ENCODE measurements around the gene SLC25A36.
"Not testable (repeated sequence)": the region's sequence is repeated elsewhere in the genome, so short reads cannot be mapped to it uniquely, and the experiment has no call there.

The SLC25A36 gene

DNA sequence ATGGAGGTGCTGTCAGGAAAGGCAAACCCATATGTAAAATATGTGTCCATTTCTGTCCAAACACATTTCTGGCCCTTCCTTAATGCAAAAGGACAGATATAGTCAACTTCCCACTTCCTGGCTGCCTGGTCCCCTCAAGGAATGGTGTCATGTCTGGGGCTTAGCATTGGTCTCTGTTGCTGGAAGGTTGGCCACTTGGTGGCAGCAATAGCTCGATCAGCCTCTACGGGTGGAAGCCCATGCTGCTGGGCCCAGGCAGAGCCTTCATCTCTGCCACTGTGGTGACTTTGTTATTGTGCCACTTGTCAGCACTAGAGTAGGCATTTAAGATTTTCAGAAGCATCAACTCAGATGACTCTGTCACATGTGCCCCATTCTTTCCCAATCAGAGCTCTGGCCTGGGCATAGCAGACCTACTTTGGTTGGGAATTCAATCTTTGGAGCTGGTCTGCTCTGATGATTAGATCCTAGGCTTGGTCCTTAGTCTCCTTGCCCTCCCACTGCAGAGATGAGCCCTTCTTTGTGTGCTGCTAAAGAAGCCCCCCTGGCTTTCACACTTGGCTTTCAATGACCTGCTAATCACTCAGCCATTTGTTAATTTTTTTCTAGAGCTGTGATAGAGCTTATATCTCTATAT, 58.5 kb downstream of the SLC25A36 start:
- peak; percentile 37 for DNase-seq

DNA sequence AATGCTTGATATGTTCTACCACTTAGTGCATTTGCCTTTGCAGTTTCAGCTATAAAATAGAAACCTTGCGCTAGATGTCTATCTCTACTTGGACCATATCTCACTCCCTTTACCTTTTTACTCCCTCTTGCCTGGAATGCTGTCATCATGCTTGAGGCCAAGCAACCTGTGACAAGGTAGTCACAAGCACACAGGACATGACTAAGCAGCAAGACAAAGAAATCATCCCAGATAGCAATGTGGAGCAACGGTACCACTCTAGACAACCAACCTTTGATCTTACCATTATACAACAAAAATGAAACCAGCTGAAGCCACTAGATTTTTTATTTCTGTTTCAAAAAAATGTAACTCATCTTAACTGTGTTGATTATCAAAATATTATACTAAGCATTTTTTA, 59.0 kb downstream of the SLC25A36 start:
- no peak for DNase-seq

GRCh38 chr3:141006344-141006743, 64.7 kb downstream of the SLC25A36 start:
- DNase-seq = no peak

- DNase-seq = no peak
Measured at GRCh38 chr3:141009496-141009895, 67.9 kb downstream of the SLC25A36 start.

GRCh38 chr3:141011232-141011996, 69.8 kb downstream of the SLC25A36 start:
- DNase-seq = peak; percentile 75

DNA sequence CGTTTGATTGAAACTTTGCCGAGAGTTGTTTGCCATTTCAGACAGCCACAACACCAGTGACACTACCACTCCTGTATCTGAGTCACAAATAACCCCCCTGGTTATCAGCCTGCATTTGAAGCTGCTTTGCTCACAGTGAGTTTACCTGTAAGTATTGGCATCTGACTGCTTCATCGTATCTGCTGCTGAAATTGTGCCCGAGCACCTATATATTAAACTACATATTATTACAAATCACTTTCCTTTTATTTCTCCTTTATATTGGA, 70.3 kb downstream of the SLC25A36 start:
- no peak for DNase-seq

- DNase-seq = no peak
Measured at GRCh38 chr3:141012571-141012970, 70.9 kb downstream of the SLC25A36 start.

DNA sequence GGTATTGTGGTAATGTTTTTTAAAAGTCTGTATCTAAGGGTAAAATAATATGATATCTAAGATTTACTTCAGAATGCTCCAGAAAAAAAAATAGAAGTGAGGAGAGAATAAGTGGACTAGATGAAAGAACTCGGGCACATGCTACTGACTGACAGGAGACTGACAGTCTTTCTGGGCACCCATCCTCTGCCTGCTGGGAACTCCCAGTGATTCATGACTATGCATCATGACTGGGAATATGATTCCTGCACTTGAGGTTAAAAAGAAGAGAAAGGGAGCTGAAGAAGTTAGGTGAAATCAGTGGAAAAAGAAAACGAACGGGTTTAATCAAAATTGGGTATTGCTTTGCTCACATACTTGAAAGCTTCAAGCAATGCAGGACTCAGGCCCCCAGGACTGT, 73.8 kb downstream of the SLC25A36 start:
- no peak for DNase-seq

DNA sequence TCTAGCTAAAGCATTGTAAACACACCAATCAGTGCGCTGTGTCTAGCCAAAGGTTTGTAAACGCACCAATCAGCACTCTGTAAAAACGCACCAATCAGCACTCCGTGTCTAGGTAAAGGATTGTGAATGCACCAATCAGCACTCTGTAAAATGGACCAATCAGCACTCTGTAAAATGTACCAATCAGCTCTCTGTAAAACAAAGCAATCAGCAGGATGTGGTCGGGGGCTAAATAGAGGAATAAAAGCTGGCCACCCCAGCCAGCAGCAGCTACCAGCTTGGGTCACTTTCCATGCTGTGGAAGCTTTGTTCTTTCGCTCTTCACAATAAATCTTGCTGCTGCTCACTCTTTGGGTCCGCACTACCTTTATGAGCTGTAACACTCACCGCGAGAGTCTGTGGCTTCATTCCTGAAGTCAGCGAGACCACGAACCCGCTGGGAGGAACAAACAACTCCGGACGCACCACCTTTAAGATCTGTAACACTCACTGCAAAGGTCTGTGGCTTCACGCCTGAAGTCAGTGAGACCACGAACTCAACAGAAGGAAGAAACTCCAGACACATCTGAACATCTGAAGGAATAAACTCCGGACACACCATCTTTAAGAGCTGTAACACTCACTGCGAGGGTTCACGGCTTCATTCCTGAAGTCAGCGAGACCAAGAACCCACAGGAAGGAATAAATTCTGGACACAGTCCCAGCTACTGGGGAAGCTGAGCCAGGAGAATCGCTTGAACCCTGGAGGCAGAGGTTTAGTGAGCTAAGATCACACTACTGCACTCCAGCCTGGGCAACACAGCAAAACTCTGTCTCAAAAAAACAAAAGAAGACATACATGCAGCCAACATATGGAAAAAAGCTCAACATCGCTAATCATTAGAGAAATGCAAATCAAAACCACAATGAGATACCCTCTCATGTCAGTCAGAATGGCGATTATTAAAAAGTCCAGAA, 76.0 kb downstream of the SLC25A36 start:
- not testable (repeated sequence) for DNase-seq

GRCh38 chr3:141019244-141019643, 77.6 kb downstream of the SLC25A36 start:
- no peak for DNase-seq

GRCh38 chr3:141020143-141020830, 78.7 kb downstream of the SLC25A36 start:
- no peak for DNase-seq

GRCh38 chr3:141021261-141021660, 79.6 kb downstream of the SLC25A36 start:
- DNase-seq = no peak
